Nephron progenitor cell (in vitro differentiated cells): ENCODE data around the gene SOWAHA.

Source experiments
- DNase-seq: peaks from one replicate; pipeline ENCODE4 v3.0.0; 2021
- H3K27ac Mint-ChIP-seq: 2 replicates; pipeline ENCODE4 v1.8.0; 2021; ENCODE audit warnings: mild to moderate bottlenecking, moderate library complexity, mixed read lengths
- H3K27me3 Mint-ChIP-seq: 2 replicates; pipeline ENCODE4 v1.8.0; 2021; ENCODE audit warnings: mild to moderate bottlenecking, low read depth, mixed read lengths; ENCODE audit not compliant: poor library complexity
- H3K36me3 Mint-ChIP-seq: 2 replicates; pipeline ENCODE4 v1.8.0; 2021; ENCODE audit warnings: low read depth, mixed read lengths
- H3K4me1 Mint-ChIP-seq: 2 replicates; pipeline ENCODE4 v1.8.0; 2021; ENCODE audit warnings: mixed read lengths
- H3K4me3 Mint-ChIP-seq: 2 replicates; pipeline ENCODE4 v1.8.0; 2021; ENCODE audit warnings: mild to moderate bottlenecking, moderate library complexity, mixed read lengths
- H3K9me3 Mint-ChIP-seq: 2 replicates; pipeline ENCODE4 v1.8.0; 2021; ENCODE audit warnings: mild to moderate bottlenecking, moderate library complexity, mixed read lengths
- CTCF ChIP-seq: fragments of 200-600 bp; sonication (generic); IDR thresholded peaks from 2 replicates; pipeline ENCODE4 v1.5.0; 2021; ENCODE audit warnings: antibody characterized with exemption

SOWAHA gene

GRCh38 chr5:132838516-132839282, 25.6 kb downstream of the SOWAHA start:
- Mint-ChIP-seq H3K27me3 (peaks cover 6% of the 10 kb centered on the region), H3K4me3 (no peak overlapping the region), H3K4me1 (peaks cover 33% of the 10 kb centered on the region), H3K27ac (no peak overlapping the region), H3K36me3 (no peaks in the 10 kb centered on the region), H3K9me3 (no peaks in the 10 kb centered on the region)
- DNase-seq: no peak
- TF ChIP-seq CTCF: no peak

GRCh38 chr5:132839426-132840301, 26.6 kb downstream of the SOWAHA start:
- Mint-ChIP-seq H3K4me3 (no peak overlapping the region), H3K9me3 (no peaks in the 10 kb centered on the region), H3K36me3 (no peaks in the 10 kb centered on the region), H3K27ac (no peak overlapping the region), H3K27me3 (no peaks in the 10 kb centered on the region), H3K4me1 (peaks cover 33% of the 10 kb centered on the region)
- DNase-seq: no peak
- no peak for TF ChIP-seq CTCF

GRCh38 chr5:132840313-132840712, 27.2 kb downstream of the SOWAHA start:
- H3K27me3 Mint-ChIP-seq: peaks cover 1% of the 10 kb centered on the region
- no peak for DNase-seq
- H3K9me3 Mint-ChIP-seq: no peaks in the 10 kb centered on the region
- peaks cover 33% of the 10 kb centered on the region for H3K4me1 Mint-ChIP-seq
- TF ChIP-seq CTCF: no peak
- H3K27ac Mint-ChIP-seq: no peak overlapping the region
- H3K36me3 Mint-ChIP-seq: no peaks in the 10 kb centered on the region
- no peak overlapping the region for H3K4me3 Mint-ChIP-seq

DNA sequence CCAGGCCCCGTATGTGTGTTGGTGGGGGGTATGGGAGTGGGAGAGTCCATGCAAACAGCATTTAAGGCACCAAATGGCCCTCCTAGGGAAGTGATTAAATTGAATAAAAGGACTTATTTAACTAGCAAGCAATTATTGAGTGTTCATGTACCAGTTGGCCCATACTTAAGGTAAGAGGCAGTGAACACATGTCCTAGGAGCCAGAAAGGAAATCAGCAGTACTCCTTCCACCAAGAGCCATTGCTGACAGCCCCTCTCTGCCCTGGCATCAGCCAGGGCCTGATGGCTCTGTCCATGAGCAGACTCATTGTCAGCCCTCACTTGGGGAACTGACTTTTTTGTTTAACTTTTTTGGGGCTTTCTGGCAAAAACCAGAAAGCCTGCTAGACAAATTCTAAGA, 27.8 kb downstream of the SOWAHA start:
- Mint-ChIP-seq H3K9me3 (no peaks in the 10 kb centered on the region), H3K36me3 (no peaks in the 10 kb centered on the region), H3K27me3 (peaks cover 3% of the 10 kb centered on the region), H3K27ac (no peak overlapping the region), H3K4me1 (peaks cover 33% of the 10 kb centered on the region), H3K4me3 (no peak overlapping the region)
- no peak for DNase-seq
- TF ChIP-seq CTCF: no peak

DNA sequence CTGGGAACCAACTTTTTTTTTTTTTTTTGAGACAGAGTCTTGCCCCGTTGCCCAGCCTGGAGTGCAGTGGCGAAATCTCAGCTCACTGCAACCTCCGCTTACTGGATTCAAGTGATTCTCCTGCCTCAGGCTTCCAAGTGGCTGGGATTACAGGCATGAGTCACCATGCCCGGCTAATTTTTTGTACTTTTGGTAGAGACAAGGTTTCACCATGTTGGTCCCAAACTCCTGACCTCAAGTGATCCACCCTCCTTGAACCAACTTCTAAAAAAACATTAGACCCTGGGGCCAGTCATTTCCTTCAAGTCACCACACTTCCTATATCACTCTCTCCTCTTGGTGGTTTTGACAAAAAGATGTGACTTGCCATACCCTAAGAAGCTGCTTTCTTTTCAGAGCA, 28.2 kb downstream of the SOWAHA start:
- H3K4me1 Mint-ChIP-seq: peaks cover 33% of the 10 kb centered on the region
- TF ChIP-seq CTCF: no peak
- H3K27ac Mint-ChIP-seq: no peak overlapping the region
- no peaks in the 10 kb centered on the region for H3K36me3 Mint-ChIP-seq
- peaks cover 7% of the 10 kb centered on the region for H3K27me3 Mint-ChIP-seq
- H3K4me3 Mint-ChIP-seq: no peak overlapping the region
- H3K9me3 Mint-ChIP-seq: no peaks in the 10 kb centered on the region
- DNase-seq: no peak
